Sigmoid colon (tissue), 7 donors: Measurements from ENCODE around the gene VPS8. TPM values are rescaled to one million over a fixed set of nuclear protein-coding genes. Genes with fewer than 3 reads are reported as not detected.

Experiments used
- DNase-seq: peaks from one replicate; pipeline ENCODE4 v3.0.0-alpha.2; 2019
- H3K27ac ChIP-seq, 4 donors: fragments of 200-600 bp; sonication (generic); one replicate each; pipeline ENCODE4 v1.5.1; 2016 to 2019; ENCODE audit warnings: mild to moderate bottlenecking in 1 of 4
- H3K27me3 ChIP-seq, 3 donors: fragments of 200-600 bp; sonication (generic); one replicate each; pipeline ENCODE4 v1.5.1; 2019; ENCODE audit warnings: mild to moderate bottlenecking in 1 of 3
- H3K36me3 ChIP-seq, 4 donors: fragments of 200-600 bp; sonication (generic); one replicate each; pipeline ENCODE4 v1.5.1; 2016 to 2019
- H3K4me1 ChIP-seq, 4 donors: fragments of 200-600 bp; sonication (generic); one replicate each; pipeline ENCODE4 v1.5.1; 2017 to 2019
- H3K4me3 ChIP-seq, 4 donors: fragments of 200-600 bp; sonication (generic); one replicate each; pipeline ENCODE4 v1.5.1; 2017 to 2019; ENCODE audit warnings: mild to moderate bottlenecking in 2 of 4, moderate library complexity in 1 of 4
- H3K9me3 ChIP-seq, 4 donors: fragments of 200-600 bp in 3 of 4; sonication (generic) in 3 of 4; one replicate each; pipeline versions ENCODE4 v1.5.1 to v1.6.1; 2013 to 2019
- EP300 ChIP-seq, 4 donors: sonication (generic); formaldehyde crosslinking; IDR thresholded peaks; one replicate each; pipeline ENCODE4 v1.6.1; 2017; ENCODE audit warnings: antibody characterized with exemption in 4 of 4
- POLR2A ChIP-seq, 2 donors: fragments of 450-650 bp; IDR thresholded peaks; one replicate each; pipeline ENCODE4 v1.6.1; 2016; ENCODE audit warnings: antibody characterized with exemption in 2 of 2, mild to moderate bottlenecking in 2 of 2, moderate library complexity in 2 of 2
- POLR2AphosphoS5 ChIP-seq, 4 donors: sonication (generic); formaldehyde crosslinking; IDR thresholded peaks; one replicate each; pipeline ENCODE4 v1.6.1; 2017; ENCODE audit warnings: antibody characterized with exemption in 4 of 4
- WGBS, 2 donors: extraction: QIAGEN DNeasy Blood & Tissue Kit; methylation state at CpG; one replicate each; pipeline ENCODE4 v1.1.7; 2013; 5-methylcytosine and 5-hydroxymethylcytosine counted together
- intact Hi-C: fragments of 100-400 bp; cut with DNase I; formaldehyde crosslinking; loops from one replicate; pipeline ENCODE4 v1.15.1; 2023
- polyA plus RNA-seq, 3 donors: library from polyadenylated mRNA; stranded (reverse); fragments of 200-250 nt; gene quantifications; one replicate each; pipeline ENCODE4 v1.2.3, GENCODE V29; 2013
- total RNA-seq, 4 donors: library from RNA; depleted of rRNA; stranded (reverse); fragments of >200 nt; gene quantifications; one replicate each; pipeline ENCODE4 v1.1.0, GENCODE V29; 2016
- TF ChIP-seq, protein P1 (sequence below), 4 experiments: fragments of 450-650 bp in 3 of 4; fragments of 200-600 bp in 1 of 4; IDR thresholded peaks; one replicate each; pipeline ENCODE4 v1.5.1; 2016 to 2019; ENCODE audit warnings: antibody characterized with exemption in 4 of 4, mild to moderate bottlenecking in 3 of 4, moderate library complexity in 2 of 4
- donor health status: healthy with polysubstance abuse.
- donor health status: Bipolar disorder and iron deficiency.
- donor health status: healthy.

VPS8 gene
- total and polyA plus RNA-seq, 7 donors: 12.0 to 64.5 (median 34.6) TPM

DNA sequence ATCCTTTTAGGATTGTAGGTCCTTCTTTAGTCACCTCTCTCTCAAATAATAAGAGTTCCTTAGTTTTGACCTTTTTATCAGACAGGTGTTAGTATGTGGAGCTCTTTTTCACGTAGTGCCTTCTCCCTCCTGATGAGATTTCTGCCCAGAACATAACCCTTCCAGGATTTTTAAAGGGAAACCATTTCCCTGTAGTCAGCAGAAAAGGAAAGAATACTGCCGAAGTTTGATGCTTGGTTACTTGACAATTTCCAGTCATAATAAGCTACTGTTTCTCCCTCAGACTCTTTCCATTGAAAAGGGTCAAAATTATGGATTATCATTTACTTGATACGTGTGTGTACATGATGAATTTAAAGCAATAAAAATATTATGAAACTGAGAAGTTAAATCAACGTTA lies 73.1 kb downstream of the VPS8 start:
- H3K36me3 ChIP-seq: peaks cover 0 to 15% (median 3%) of the 10 kb centered on the region in 4 donors
- TF ChIP-seq POLR2A (IDR thresholded peaks at IDR 0.05) (no peak), POLR2AphosphoS5 (IDR thresholded peaks at IDR 0.05) (no peak), EP300 (IDR thresholded peaks at IDR 0.05) (no peak)
- TF ChIP-seq, protein P1, sequence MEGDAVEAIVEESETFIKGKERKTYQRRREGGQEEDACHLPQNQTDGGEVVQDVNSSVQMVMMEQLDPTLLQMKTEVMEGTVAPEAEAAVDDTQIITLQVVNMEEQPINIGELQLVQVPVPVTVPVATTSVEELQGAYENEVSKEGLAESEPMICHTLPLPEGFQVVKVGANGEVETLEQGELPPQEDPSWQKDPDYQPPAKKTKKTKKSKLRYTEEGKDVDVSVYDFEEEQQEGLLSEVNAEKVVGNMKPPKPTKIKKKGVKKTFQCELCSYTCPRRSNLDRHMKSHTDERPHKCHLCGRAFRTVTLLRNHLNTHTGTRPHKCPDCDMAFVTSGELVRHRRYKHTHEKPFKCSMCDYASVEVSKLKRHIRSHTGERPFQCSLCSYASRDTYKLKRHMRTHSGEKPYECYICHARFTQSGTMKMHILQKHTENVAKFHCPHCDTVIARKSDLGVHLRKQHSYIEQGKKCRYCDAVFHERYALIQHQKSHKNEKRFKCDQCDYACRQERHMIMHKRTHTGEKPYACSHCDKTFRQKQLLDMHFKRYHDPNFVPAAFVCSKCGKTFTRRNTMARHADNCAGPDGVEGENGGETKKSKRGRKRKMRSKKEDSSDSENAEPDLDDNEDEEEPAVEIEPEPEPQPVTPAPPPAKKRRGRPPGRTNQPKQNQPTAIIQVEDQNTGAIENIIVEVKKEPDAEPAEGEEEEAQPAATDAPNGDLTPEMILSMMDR (IDR thresholded peaks at IDR 0.05): no peak
- 82 to 87% methylated on average over 4 of the region's 4 CpGs for WGBS, 2 donors
- H3K27me3 ChIP-seq: no peaks in the 10 kb centered on the region
- DNase-seq: no peak
- H3K4me3 ChIP-seq: no peak overlapping the region
- intact Hi-C loops: no loop called here
- no peak overlapping the region for H3K27ac ChIP-seq
- H3K9me3 ChIP-seq: no peaks in the 10 kb centered on the region
- H3K4me1 ChIP-seq: peaks cover 0 to 6% (median 0%) of the 10 kb centered on the region in 4 donors

DNA sequence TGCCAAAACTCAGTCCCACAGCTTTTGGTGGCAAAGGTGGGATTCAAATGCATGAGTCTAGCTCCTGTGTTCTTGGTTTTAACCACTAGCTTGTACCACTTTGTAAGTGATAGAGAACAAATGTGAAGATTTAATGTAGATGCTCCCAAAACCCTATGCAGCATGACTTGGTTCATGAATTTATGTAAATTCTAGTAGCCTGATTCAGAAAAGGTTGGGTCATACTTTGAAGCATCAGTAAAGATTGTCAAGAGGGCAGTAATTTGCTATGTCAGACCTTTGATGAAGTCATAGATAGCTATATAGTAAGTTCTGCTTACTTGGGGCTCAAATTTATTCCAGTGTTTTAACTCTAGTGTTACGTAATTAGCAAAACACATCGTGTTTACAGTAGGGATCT lies 75.6 kb downstream of the VPS8 start:
- WGBS, 2 donors: 92% methylated on average over 2 of the region's 2 CpGs
- Histone ChIP-seq H3K27me3 (no peaks in the 10 kb centered on the region), H3K4me1 (no peaks in the 10 kb centered on the region), H3K4me3 (no peak overlapping the region), H3K36me3 (peaks cover 0 to 15% (median 3%) of the 10 kb centered on the region in 4 donors), H3K9me3 (no peaks in the 10 kb centered on the region), H3K27ac (no peak overlapping the region)
- intact Hi-C loops: no loop called here
- TF ChIP-seq POLR2AphosphoS5 (IDR thresholded peaks at IDR 0.05) (no peak), POLR2A (IDR thresholded peaks at IDR 0.05) (no peak)
- no peak for DNase-seq

DNA sequence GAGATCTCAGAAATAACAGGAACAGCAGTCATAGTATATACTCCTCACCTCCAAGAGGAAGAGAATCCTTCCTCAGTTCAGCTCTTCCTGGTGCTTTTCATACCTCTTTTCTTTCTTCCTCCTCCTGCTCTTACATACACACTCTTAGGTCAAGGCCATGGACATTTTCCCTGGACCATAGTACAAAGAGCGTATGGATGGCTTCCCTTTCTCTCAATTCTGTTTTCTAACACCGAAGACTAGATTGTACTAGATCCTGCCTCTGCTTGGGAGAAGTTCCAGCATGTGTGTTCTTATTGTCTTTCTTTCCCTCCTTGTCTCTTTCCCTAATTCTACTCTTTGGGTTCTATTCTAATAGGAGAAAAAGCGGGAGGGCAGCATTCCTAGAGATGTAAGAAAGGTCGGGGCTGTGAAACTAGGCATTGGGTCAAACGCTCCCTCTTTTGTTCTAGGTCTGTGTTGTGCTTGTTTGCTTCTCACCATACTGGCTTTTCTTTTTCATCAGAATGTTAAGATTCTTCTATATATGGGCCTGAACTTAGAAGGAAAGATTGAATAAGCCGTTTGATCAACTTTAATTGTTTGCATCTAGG lies 77.4 kb downstream of the VPS8 start:
- Histone ChIP-seq H3K4me3 (no peak overlapping the region), H3K4me1 (no peaks in the 10 kb centered on the region)
- intact Hi-C loops: no loop called here

DNA sequence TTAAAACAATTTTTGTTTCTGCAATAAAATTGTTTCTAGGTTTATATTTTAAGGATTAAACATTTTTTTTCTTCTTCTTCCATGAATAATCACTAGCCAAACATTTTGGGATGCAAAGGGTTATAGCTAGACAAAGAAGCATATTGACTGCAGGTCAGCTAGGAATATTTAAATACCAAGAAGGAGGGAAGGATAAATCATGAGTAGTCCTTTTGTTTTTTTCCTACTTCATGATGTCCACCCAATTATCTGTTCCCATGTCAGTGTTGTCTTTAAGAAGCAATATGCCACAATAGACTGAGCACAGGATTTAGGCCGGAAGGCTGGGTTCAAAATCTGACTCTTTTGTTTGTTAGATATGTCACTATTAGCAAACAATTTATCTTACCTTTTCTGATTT lies 82.1 kb downstream of the VPS8 start:
- no peak overlapping the region for H3K4me3 ChIP-seq
- H3K27ac ChIP-seq: no peak overlapping the region
- no peaks in the 10 kb centered on the region for H3K4me1 ChIP-seq
- 98% methylated on average over 1 of the region's 1 CpG for WGBS, 2 donors
- DNase-seq: no peak
- no peaks in the 10 kb centered on the region for H3K9me3 ChIP-seq
- H3K27me3 ChIP-seq: no peaks in the 10 kb centered on the region
- intact Hi-C loops: no loop called here
- peaks cover 0 to 8% (median 0%) of the 10 kb centered on the region in 4 donors for H3K36me3 ChIP-seq
- TF ChIP-seq, protein P1 (IDR thresholded peaks at IDR 0.05): no peak
- TF ChIP-seq POLR2AphosphoS5 (IDR thresholded peaks at IDR 0.05) (no peak), POLR2A (IDR thresholded peaks at IDR 0.05) (no peak), EP300 (IDR thresholded peaks at IDR 0.05) (no peak)

More for the DNA sequence above, 77.4 kb downstream of the VPS8 start:
- Histone ChIP-seq H3K36me3 (peaks cover 0 to 18% (median 3%) of the 10 kb centered on the region in 4 donors), H3K9me3 (no peaks in the 10 kb centered on the region), H3K27ac (no peak overlapping the region), H3K27me3 (no peaks in the 10 kb centered on the region)
- TF ChIP-seq EP300 (IDR thresholded peaks at IDR 0.05): no peak
- TF ChIP-seq, protein P1 (IDR thresholded peaks at IDR 0.05): no peak
- TF ChIP-seq POLR2AphosphoS5 (IDR thresholded peaks at IDR 0.05): no peak
- TF ChIP-seq POLR2A (IDR thresholded peaks at IDR 0.05): no peak
- 91 to 93% methylated on average over 6 of the region's 6 CpGs for WGBS, 2 donors
- DNase-seq: no peak

DNA sequence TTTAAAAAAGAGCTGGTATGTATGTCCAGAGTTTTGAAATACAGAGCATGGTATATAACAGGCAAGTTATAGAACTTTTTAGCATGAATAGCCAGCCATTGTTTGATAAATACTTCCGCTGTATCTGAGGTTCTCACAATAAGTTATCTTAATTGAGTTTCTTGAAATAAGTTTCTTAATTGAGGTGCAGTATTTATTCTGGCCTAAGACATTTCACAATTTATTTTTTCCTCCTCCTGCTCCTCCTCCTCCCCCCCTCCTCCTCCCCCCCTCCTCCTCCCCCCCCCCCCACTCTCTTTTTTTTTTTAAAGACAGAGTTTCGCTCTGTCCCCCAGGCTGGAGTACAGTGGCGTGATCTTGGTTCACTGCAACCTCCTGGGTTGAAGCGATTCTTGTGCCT lies 83.4 kb downstream of the VPS8 start:
- TF ChIP-seq, protein P1 (IDR thresholded peaks at IDR 0.05): no peak
- no peak for TF ChIP-seq POLR2AphosphoS5 (IDR thresholded peaks at IDR 0.05)
- TF ChIP-seq POLR2A (IDR thresholded peaks at IDR 0.05): no peak
- Histone ChIP-seq H3K36me3 (peaks cover 0 to 8% (median 0%) of the 10 kb centered on the region in 4 donors), H3K4me1 (no peaks in the 10 kb centered on the region), H3K27ac (no peak overlapping the region), H3K9me3 (no peaks in the 10 kb centered on the region), H3K27me3 (no peaks in the 10 kb centered on the region), H3K4me3 (no peak overlapping the region)
- no peak for DNase-seq
- intact Hi-C loops: no loop called here
- 96 to 98% methylated on average over 4 of the region's 4 CpGs for WGBS, 2 donors
